Neural progenitor cell (in vitro differentiated cells): ENCODE results near the gene FLNA. TPM values are rescaled to one million over a fixed set of nuclear protein-coding genes. Genes with fewer than 3 reads are reported as not detected.

Source experiments
- DNase-seq: peaks from one replicate; pipeline ENCODE4 v3.0.0-alpha.2; 2016; ENCODE audit warnings: low spot score
- H2AFZ ChIP-seq: fragments of 200-600 bp; sonication (generic); replicated peaks from 2 replicates; pipeline ENCODE4 v1.6.1; 2016; ENCODE audit warnings: antibody characterized with exemption
- H3F3A ChIP-seq: fragments of 200-600 bp; sonication (generic); 2 replicates; pipeline ENCODE4 v1.6.1; 2016; ENCODE audit warnings: antibody characterized with exemption, low read depth
- H3K27ac ChIP-seq: fragments of 200-600 bp; sonication (generic); 2 replicates; pipeline ENCODE4 v1.5.1; 2016; ENCODE audit warnings: mild to moderate bottlenecking
- H3K27me3 ChIP-seq: fragments of 200-600 bp; sonication (generic); 2 replicates; pipeline ENCODE4 v1.6.1; 2016; ENCODE audit warnings: mild to moderate bottlenecking, moderate library complexity
- H3K36me3 ChIP-seq: fragments of 200-600 bp; sonication (generic); 2 replicates; pipeline ENCODE4 v1.5.1; 2016
- H3K4me1 ChIP-seq: fragments of 200-600 bp; sonication (generic); 2 replicates; pipeline ENCODE4 v1.6.1; 2016; ENCODE audit warnings: mixed run types
- H3K4me2 ChIP-seq: fragments of 200-600 bp; sonication (generic); 2 replicates; pipeline ENCODE4 v1.6.1; 2016
- H3K4me3 ChIP-seq: fragments of 200-600 bp; sonication (generic); 2 replicates; pipeline ENCODE4 v1.5.1; 2016
- H3K79me2 ChIP-seq: fragments of 200-600 bp; sonication (generic); 2 replicates; pipeline ENCODE4 v1.6.1; 2016; ENCODE audit warnings: low read depth
- H3K9ac ChIP-seq: fragments of 200-600 bp; sonication (generic); 2 replicates; pipeline ENCODE4 v1.6.1; 2016
- H3K9me3 ChIP-seq: fragments of 200-600 bp; sonication (generic); 2 replicates; pipeline ENCODE4 v1.5.1; 2016; ENCODE audit warnings: low read depth
- H4K20me1 ChIP-seq: fragments of 200-600 bp; sonication (generic); 2 replicates; pipeline ENCODE4 v1.6.1; 2016; ENCODE audit warnings: low read depth
- H3K27ac Mint-ChIP-seq: 3 replicates; pipeline ENCODE4 v1.8.0; 2021; ENCODE audit warnings: mixed read lengths
- H3K27me3 Mint-ChIP-seq: 2 replicates; pipeline ENCODE4 v1.8.0; 2022; ENCODE audit warnings: low read depth, mild to moderate bottlenecking, inconsistent platforms, moderate library complexity, mixed read lengths; ENCODE audit not compliant: insufficient read depth
- H3K36me3 Mint-ChIP-seq: 3 replicates; pipeline ENCODE4 v1.8.0; 2021; ENCODE audit warnings: mixed read lengths
- H3K4me1 Mint-ChIP-seq: 3 replicates; pipeline ENCODE4 v1.8.0; 2021; ENCODE audit warnings: mixed read lengths
- H3K4me3 Mint-ChIP-seq: 3 replicates; pipeline ENCODE4 v1.8.0; 2021; ENCODE audit warnings: mild to moderate bottlenecking, moderate library complexity, mixed read lengths
- H3K9me3 Mint-ChIP-seq: 3 replicates; pipeline ENCODE4 v1.8.0; 2020; ENCODE audit warnings: mixed read lengths
- EZH2 ChIP-seq: fragments of 200-600 bp; sonication (generic); IDR thresholded peaks from 2 replicates; pipeline ENCODE4 v1.6.1; 2017; ENCODE audit warnings: antibody characterized with exemption, mild to moderate bottlenecking, moderate library complexity
- EZH2phosphoT487 ChIP-seq: fragments of 200-600 bp; sonication (generic); IDR thresholded peaks from 2 replicates; pipeline ENCODE4 v1.6.1; 2017; ENCODE audit warnings: antibody characterized with exemption
- total RNA-seq: library from RNA; depleted of rRNA; stranded (reverse); fragments of >200 nt; gene quantifications from 2 replicates; pipeline ENCODE4 v1.2.3, GENCODE V29; 2015; ENCODE audit warnings: low replicate concordance
- TF ChIP-seq, protein P1 (sequence below): fragments of 200-600 bp; sonication (generic); IDR thresholded peaks from 2 replicates; pipeline ENCODE4 v1.5.1; 2017; ENCODE audit warnings: antibody characterized with exemption, mild to moderate bottlenecking

FLNA gene
- total RNA-seq, 1 donor from 2014 or later = 189 TPM

GRCh38 chrX:154327038-154327820 lies 47.2 kb downstream of the FLNA start:
- H3K27ac ChIP-seq = no peak overlapping the region
- no peaks in the 10 kb centered on the region for H3K79me2 ChIP-seq
- Mint-ChIP-seq H3K4me3 (no peak overlapping the region), H3K27me3 (peaks cover 4% of the 10 kb centered on the region), H3K4me1 (peaks cover 34% of the 10 kb centered on the region), H3K9me3 (peaks cover 10% of the 10 kb centered on the region), H3K27ac (no peak overlapping the region), H3K36me3 (no peaks in the 10 kb centered on the region)
- H3K4me2 ChIP-seq = no peak overlapping the region
- H3F3A ChIP-seq = peaks cover 3% of the 10 kb centered on the region
- no peaks in the 10 kb centered on the region for H3K9me3 ChIP-seq
- H3K9ac ChIP-seq = no peak overlapping the region
- no peaks in the 10 kb centered on the region for H3K27me3 ChIP-seq
- H3K4me3 ChIP-seq = no peak overlapping the region
- no peak overlapping the region for H2AFZ ChIP-seq
- no peak for DNase-seq
- H4K20me1 ChIP-seq = no peaks in the 10 kb centered on the region
- no peaks in the 10 kb centered on the region for H3K36me3 ChIP-seq
- H3K4me1 ChIP-seq = peaks cover 8% of the 10 kb centered on the region
- TF ChIP-seq EZH2 = no peak
- TF ChIP-seq EZH2phosphoT487 = no peak
- TF ChIP-seq, protein P1, sequence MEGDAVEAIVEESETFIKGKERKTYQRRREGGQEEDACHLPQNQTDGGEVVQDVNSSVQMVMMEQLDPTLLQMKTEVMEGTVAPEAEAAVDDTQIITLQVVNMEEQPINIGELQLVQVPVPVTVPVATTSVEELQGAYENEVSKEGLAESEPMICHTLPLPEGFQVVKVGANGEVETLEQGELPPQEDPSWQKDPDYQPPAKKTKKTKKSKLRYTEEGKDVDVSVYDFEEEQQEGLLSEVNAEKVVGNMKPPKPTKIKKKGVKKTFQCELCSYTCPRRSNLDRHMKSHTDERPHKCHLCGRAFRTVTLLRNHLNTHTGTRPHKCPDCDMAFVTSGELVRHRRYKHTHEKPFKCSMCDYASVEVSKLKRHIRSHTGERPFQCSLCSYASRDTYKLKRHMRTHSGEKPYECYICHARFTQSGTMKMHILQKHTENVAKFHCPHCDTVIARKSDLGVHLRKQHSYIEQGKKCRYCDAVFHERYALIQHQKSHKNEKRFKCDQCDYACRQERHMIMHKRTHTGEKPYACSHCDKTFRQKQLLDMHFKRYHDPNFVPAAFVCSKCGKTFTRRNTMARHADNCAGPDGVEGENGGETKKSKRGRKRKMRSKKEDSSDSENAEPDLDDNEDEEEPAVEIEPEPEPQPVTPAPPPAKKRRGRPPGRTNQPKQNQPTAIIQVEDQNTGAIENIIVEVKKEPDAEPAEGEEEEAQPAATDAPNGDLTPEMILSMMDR = no peak

GRCh38 chrX:154325541-154325940 lies 48.9 kb downstream of the FLNA start:
- Histone ChIP-seq H3K4me2 (no peak overlapping the region), H3K4me1 (peaks cover 8% of the 10 kb centered on the region), H4K20me1 (no peaks in the 10 kb centered on the region), H3K27me3 (no peaks in the 10 kb centered on the region), H3K4me3 (no peak overlapping the region), H3F3A (peaks cover 3% of the 10 kb centered on the region), H3K27ac (no peak overlapping the region), H3K9ac (no peak overlapping the region), H3K79me2 (no peaks in the 10 kb centered on the region), H3K36me3 (no peaks in the 10 kb centered on the region), H3K9me3 (no peaks in the 10 kb centered on the region), H2AFZ (no peak overlapping the region)
- Mint-ChIP-seq H3K4me1 (peaks cover 29% of the 10 kb centered on the region), H3K4me3 (no peak overlapping the region), H3K9me3 (peaks cover 8% of the 10 kb centered on the region), H3K27ac (no peak overlapping the region), H3K36me3 (no peaks in the 10 kb centered on the region), H3K27me3 (peaks cover 8% of the 10 kb centered on the region)
- TF ChIP-seq, protein P1 = no peak
- TF ChIP-seq EZH2phosphoT487 (no peak), EZH2 (no peak)
- no peak for DNase-seq

GRCh38 chrX:154323537-154323936 lies 50.9 kb downstream of the FLNA start:
- Histone ChIP-seq H3K9ac (no peak overlapping the region), H4K20me1 (no peaks in the 10 kb centered on the region), H3K36me3 (no peaks in the 10 kb centered on the region), H3K27ac (no peak overlapping the region), H3K4me1 (no peaks in the 10 kb centered on the region), H2AFZ (no peak overlapping the region), H3F3A (no peaks in the 10 kb centered on the region), H3K4me2 (no peak overlapping the region), H3K4me3 (no peak overlapping the region), H3K9me3 (no peaks in the 10 kb centered on the region), H3K79me2 (no peaks in the 10 kb centered on the region), H3K27me3 (no peaks in the 10 kb centered on the region)
- H3K4me1 Mint-ChIP-seq = peaks cover 14% of the 10 kb centered on the region
- TF ChIP-seq, protein P1 = no peak
- TF ChIP-seq EZH2 (no peak), EZH2phosphoT487 (no peak)
- H3K36me3 Mint-ChIP-seq = no peaks in the 10 kb centered on the region
- peaks cover 15% of the 10 kb centered on the region for H3K9me3 Mint-ChIP-seq
- no peak for DNase-seq
- H3K27me3 Mint-ChIP-seq = peaks cover 8% of the 10 kb centered on the region
- no peak overlapping the region for H3K4me3 Mint-ChIP-seq
- H3K27ac Mint-ChIP-seq = no peak overlapping the region
